ENCODE data around the gene POU2F2. TPM values are rescaled to one million over a fixed set of nuclear protein-coding genes. Genes with fewer than 3 reads are reported as not detected.

POU2F2 gene
- total and polyA plus RNA-seq, 9 of the 15 experiments (the other 6 are each of a cell fraction or from before 2014, with no cell fraction given) = 0.03 to 0.68 (median 0.14) TPM

- BruUV-seq (replicated peaks) = no TSS peak
- no peaks in the 10 kb centered on the region for H3K36me3 ChIP-seq (ENCODE audit: control insufficient read depth, insufficient read depth, low read length)
- no peaks in the 10 kb centered on the region for H3K9me1 ChIP-seq (ENCODE audit: control insufficient read depth, insufficient read depth, low read length)
- FAIRE-seq = no peak
- peaks cover 6% of the 10 kb centered on the region; the same call in 1 of the 2 replicates for H4K20me1 ChIP-seq (replicated peaks; ENCODE audit: control insufficient read depth, insufficient read depth, low read length)
- intact Hi-C loops (cut with micrococcal nuclease) = no loop called here
- peaks cover 0 to 6% of the 10 kb centered on the region in 2 experiments; a peak in 1 of 5 replicates for H3K4me1 ChIP-seq (replicated peaks in 1 of 2; ENCODE audit: control insufficient read depth in 2 of 2, insufficient read depth in 2 of 2, low read length in 2 of 2)
- CTCF ChIA-PET (ENCODE audit: low intra/inter-chr PET ratio) = no interaction called here
- no peak for ATAC-seq
- H2AFZ ChIP-seq (ENCODE audit: low read depth, low read length) = no peak overlapping the region
- DNase-seq (ENCODE audit: extremely low read depth in 1 of 4, low spot score in 3 of 4) = no peak
- in situ Hi-C loops (cut with MboI) = no loop called here
- H3K9me3 ChIP-seq (replicated peaks; ENCODE audit: control insufficient read depth, insufficient read depth, low read depth, low read length) = no peaks in the 10 kb centered on the region
- POLR2A ChIA-PET = interaction anchor here (1.1 to 1.2 kb wide), 3 partner anchors 13 to 158 kb away, joined by 3 read pairs; no protein-coding TSS in a partner anchor
- no peak overlapping the region for H3K4me2 ChIP-seq (ENCODE audit: insufficient read depth, low read length)
- WGBS (ENCODE audit: insufficient coverage, low coverage, missing lambda C conversion rate) = 17% methylated on average over 6 of the region's 6 CpGs
- peaks cover 17 to 37% of the 10 kb centered on the region in 2 experiments; a peak in 4 of 5 replicates for H3K27me3 ChIP-seq (ENCODE audit: control insufficient read depth in 2 of 2, insufficient read depth in 2 of 2, low read length in 2 of 2)
- H3K27ac ChIP-seq (ENCODE audit: extremely low read depth, low read depth, low read length) = no peak overlapping the region
- no peak overlapping the region for H3K4me3 ChIP-seq
- H3K9ac ChIP-seq (ENCODE audit: insufficient read depth in 1 of 2, low read depth in 2 of 2, low read length in 2 of 2) = peak overlapping the region in 1 of 2 experiments; percentile 36; a peak in 1 of 4 replicates
- H3K79me2 ChIP-seq (ENCODE audit: control insufficient read depth, insufficient read depth, low read length) = no peaks in the 10 kb centered on the region
- TF ChIP-seq HMGXB4 (CRISPR knock-in tag; IDR thresholded peaks at IDR 0.05) (no peak), NCOA4 (IDR thresholded peaks at IDR 0.05; ENCODE audit: partially characterized antibody) (no peak), RERE (CRISPR knock-in tag; IDR thresholded peaks at IDR 0.05; ENCODE audit: borderline replicate concordance) (no peak), SRSF7 (optimal IDR thresholded peaks at IDR 0.05; ENCODE audit: low read depth, low read length) (no peak), CHD4 (IDR thresholded peaks at IDR 0.05; ENCODE audit: insufficient read depth, insufficient replicate concordance, low read depth, low read length, poor library complexity, severe bottlenecking) (no peak), ZNF324 (CRISPR knock-in tag; IDR thresholded peaks at IDR 0.05) (no peak), ELF2 (CRISPR knock-in tag; IDR thresholded peaks at IDR 0.05) (no peak), RBM39 (optimal IDR thresholded peaks at IDR 0.05; ENCODE audit: low read depth, low read length) (no peak), ZBTB1 (CRISPR knock-in tag; IDR thresholded peaks at IDR 0.05; ENCODE audit: borderline replicate concordance, low read depth) (no peak), TSC22D4 (tag; IDR thresholded peaks at IDR 0.05) (no peak), NR2F6 (CRISPR knock-in tag; IDR thresholded peaks at IDR 0.05) (no peak), ZNF408 (CRISPR knock-in tag; IDR thresholded peaks at IDR 0.05; ENCODE audit: low read depth) (no peak), TEAD2 (tag; IDR thresholded peaks at IDR 0.05) (no peak), XRCC3 (IDR thresholded peaks at IDR 0.05) (no peak), U2AF1 (optimal IDR thresholded peaks at IDR 0.05; ENCODE audit: low read depth, low read length) (no peak), CREB1 (IDR thresholded peaks at IDR 0.05) (no peak), CREB1 (CRISPR knock-in tag; IDR thresholded peaks at IDR 0.05) (no peak), TBP (optimal IDR thresholded peaks at IDR 0.05; ENCODE audit: low read depth, low read length) (no peak)
Measured at GRCh38 chr19:42038666-42039065, 93.6 kb downstream of the POU2F2 start.

All from K562 (cell line).